KMS-11 (cell line): ENCODE results near the gene PCNX2.

ENCODE experiments used
- H2AFZ ChIP-seq: fragments of 200-600 bp; sonication (generic); 2 replicates; pipeline ENCODE4 v1.6.1; 2016; ENCODE audit warnings: antibody characterized with exemption, mixed run types, low read depth
- H3K27ac ChIP-seq: fragments of 200-600 bp; sonication (generic); 2 replicates; pipeline ENCODE4 v1.6.1; 2016; ENCODE audit warnings: mild to moderate bottlenecking, mixed run types
- H3K27me3 ChIP-seq: fragments of 200-600 bp; sonication (generic); 2 replicates; pipeline ENCODE4 v1.6.1; 2017; ENCODE audit warnings: mild to moderate bottlenecking, low read depth, mixed run types, moderate library complexity; ENCODE audit not compliant: insufficient read depth
- H3K36me3 ChIP-seq: fragments of 200-600 bp; sonication (generic); 2 replicates; pipeline ENCODE4 v1.6.1; 2017; ENCODE audit warnings: mild to moderate bottlenecking, mixed run types; ENCODE audit not compliant: insufficient read depth
- H3K4me1 ChIP-seq: fragments of 200-600 bp; sonication (generic); 2 replicates; pipeline ENCODE4 v1.6.1; 2016; ENCODE audit warnings: mild to moderate bottlenecking, low read depth, mixed run types; ENCODE audit not compliant: poor library complexity, severe bottlenecking
- H3K4me2 ChIP-seq: fragments of 200-600 bp; sonication (generic); 2 replicates; pipeline ENCODE4 v1.7.0; 2016; ENCODE audit warnings: mild to moderate bottlenecking, mixed run types
- H3K4me3 ChIP-seq: fragments of 200-600 bp; sonication (generic); IDR thresholded peaks from 2 replicates; pipeline ENCODE4 v1.6.1; 2017; ENCODE audit warnings: low read depth, low read length, mixed read lengths; ENCODE audit not compliant: insufficient read depth
- H3K79me2 ChIP-seq: fragments of 200-600 bp; sonication (generic); 2 replicates; pipeline ENCODE4 v1.6.1; 2016; ENCODE audit warnings: low read depth, mixed run types; ENCODE audit not compliant: insufficient read depth
- H3K9ac ChIP-seq: fragments of 200-600 bp; sonication (generic); 2 replicates; pipeline ENCODE4 v1.6.1; 2016; ENCODE audit warnings: mild to moderate bottlenecking, mixed run types
- H4K20me1 ChIP-seq: fragments of 200-600 bp; sonication (generic); 2 replicates; pipeline ENCODE4 v1.6.1; 2016; ENCODE audit warnings: mild to moderate bottlenecking, mixed run types; ENCODE audit not compliant: insufficient read depth
- TF ChIP-seq, protein P1 (sequence below): fragments of 200-600 bp; sonication (generic); conservative IDR thresholded peaks from 2 replicates; pipeline ENCODE4 v1.6.1; 2017; ENCODE audit warnings: low read depth, mild to moderate bottlenecking, antibody characterized with exemption, low read length, moderate library complexity, mixed read lengths

The PCNX2 gene

DNA sequence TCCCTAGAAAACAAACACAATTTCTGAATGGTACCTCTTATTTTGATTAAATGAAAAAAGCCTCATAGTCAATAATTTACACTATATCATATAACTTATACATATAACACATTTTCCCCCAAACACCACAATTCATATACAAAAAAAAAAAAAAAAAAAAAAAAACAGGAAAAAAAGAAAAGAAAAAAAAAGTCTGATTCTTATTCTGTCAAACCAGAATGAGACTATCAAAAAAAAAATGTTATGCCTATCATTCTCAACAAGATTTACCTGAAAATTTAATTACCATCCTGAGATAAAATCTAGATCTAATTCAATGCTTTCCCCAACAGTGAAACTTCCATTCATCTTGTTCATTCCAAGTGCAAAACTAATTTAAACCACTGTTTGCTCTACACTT lies 86.8 kb downstream of the PCNX2 start:
- Histone ChIP-seq H2AFZ (no peak overlapping the region), H3K4me2 (no peak overlapping the region), H3K4me3 (no peak overlapping the region), H3K36me3 (no peaks in the 10 kb centered on the region), H3K27me3 (no peaks in the 10 kb centered on the region), H4K20me1 (no peaks in the 10 kb centered on the region), H3K79me2 (no peaks in the 10 kb centered on the region), H3K27ac (no peak overlapping the region), H3K4me1 (no peaks in the 10 kb centered on the region), H3K9ac (no peak overlapping the region)
- TF ChIP-seq, protein P1, sequence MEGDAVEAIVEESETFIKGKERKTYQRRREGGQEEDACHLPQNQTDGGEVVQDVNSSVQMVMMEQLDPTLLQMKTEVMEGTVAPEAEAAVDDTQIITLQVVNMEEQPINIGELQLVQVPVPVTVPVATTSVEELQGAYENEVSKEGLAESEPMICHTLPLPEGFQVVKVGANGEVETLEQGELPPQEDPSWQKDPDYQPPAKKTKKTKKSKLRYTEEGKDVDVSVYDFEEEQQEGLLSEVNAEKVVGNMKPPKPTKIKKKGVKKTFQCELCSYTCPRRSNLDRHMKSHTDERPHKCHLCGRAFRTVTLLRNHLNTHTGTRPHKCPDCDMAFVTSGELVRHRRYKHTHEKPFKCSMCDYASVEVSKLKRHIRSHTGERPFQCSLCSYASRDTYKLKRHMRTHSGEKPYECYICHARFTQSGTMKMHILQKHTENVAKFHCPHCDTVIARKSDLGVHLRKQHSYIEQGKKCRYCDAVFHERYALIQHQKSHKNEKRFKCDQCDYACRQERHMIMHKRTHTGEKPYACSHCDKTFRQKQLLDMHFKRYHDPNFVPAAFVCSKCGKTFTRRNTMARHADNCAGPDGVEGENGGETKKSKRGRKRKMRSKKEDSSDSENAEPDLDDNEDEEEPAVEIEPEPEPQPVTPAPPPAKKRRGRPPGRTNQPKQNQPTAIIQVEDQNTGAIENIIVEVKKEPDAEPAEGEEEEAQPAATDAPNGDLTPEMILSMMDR, result no peak

DNA sequence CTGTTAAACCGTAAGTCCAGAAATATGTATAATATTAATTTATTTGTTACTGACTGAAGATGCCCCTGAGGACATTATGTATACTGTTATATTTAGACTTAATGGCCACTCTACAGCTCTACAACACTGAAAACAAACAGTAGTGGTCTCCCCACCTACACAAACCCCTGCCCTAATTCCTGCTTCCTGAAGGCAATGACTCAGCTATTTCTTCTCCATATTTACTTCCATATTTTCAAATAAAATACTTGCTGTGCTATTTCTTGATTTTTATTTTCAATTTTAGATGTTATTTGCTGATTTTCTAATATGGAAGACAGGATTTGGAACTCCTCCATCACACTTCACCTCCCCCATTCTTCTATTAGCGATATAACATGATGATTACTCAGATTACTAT lies 97.6 kb downstream of the PCNX2 start:
- no peak overlapping the region for H3K4me2 ChIP-seq
- TF ChIP-seq, protein P1, result no peak
- H3K36me3 ChIP-seq, result no peaks in the 10 kb centered on the region
- no peak overlapping the region for H3K9ac ChIP-seq
- no peaks in the 10 kb centered on the region for H3K27me3 ChIP-seq
- no peak overlapping the region for H3K27ac ChIP-seq
- no peaks in the 10 kb centered on the region for H3K4me1 ChIP-seq
- H3K4me3 ChIP-seq, result no peak overlapping the region
- H2AFZ ChIP-seq, result no peak overlapping the region
- H4K20me1 ChIP-seq, result no peaks in the 10 kb centered on the region
- H3K79me2 ChIP-seq, result no peaks in the 10 kb centered on the region

GRCh38 chr1:233193741-233194140 lies 101.8 kb downstream of the PCNX2 start:
- TF ChIP-seq, protein P1, result no peak
- Histone ChIP-seq H3K79me2 (no peaks in the 10 kb centered on the region), H3K36me3 (no peaks in the 10 kb centered on the region)

DNA sequence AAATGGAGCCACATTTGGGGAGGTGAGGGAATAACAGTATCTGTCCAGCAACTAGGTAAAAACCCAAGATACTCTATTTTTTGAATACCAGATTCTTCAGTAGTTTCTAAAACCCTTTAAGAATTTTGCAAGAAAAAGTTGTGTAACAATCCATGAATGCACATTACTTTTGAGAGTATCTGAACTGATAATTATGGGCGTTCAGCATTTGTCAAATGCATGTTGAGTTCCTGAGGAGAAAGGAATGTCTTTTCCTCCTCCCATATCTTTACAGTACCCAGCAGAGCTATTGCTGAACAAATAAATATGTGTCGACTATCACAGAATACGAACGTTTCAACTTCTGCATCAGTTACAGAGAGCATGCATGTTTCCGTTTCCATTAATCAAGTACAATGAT lies 104.5 kb downstream of the PCNX2 start:
- Histone ChIP-seq H2AFZ (no peak overlapping the region), H3K4me3 (no peak overlapping the region), H3K79me2 (no peaks in the 10 kb centered on the region), H3K9ac (no peak overlapping the region), H3K27ac (no peak overlapping the region), H4K20me1 (no peaks in the 10 kb centered on the region), H3K36me3 (no peaks in the 10 kb centered on the region), H3K4me1 (no peaks in the 10 kb centered on the region), H3K27me3 (no peaks in the 10 kb centered on the region), H3K4me2 (no peak overlapping the region)
- TF ChIP-seq, protein P1, result no peak

More at GRCh38 chr1:233193741-233194140, 101.8 kb downstream of the PCNX2 start:
- Histone ChIP-seq H3K9ac (no peak overlapping the region), H3K27ac (no peak overlapping the region), H4K20me1 (no peaks in the 10 kb centered on the region), H3K4me3 (no peak overlapping the region), H3K4me2 (no peak overlapping the region), H2AFZ (no peak overlapping the region), H3K27me3 (no peaks in the 10 kb centered on the region), H3K4me1 (no peaks in the 10 kb centered on the region)

- H3K27me3 ChIP-seq, result no peaks in the 10 kb centered on the region
- no peaks in the 10 kb centered on the region for H3K36me3 ChIP-seq
- H3K4me1 ChIP-seq, result no peaks in the 10 kb centered on the region
- no peak overlapping the region for H2AFZ ChIP-seq
- H3K79me2 ChIP-seq, result no peaks in the 10 kb centered on the region
- no peak overlapping the region for H3K4me2 ChIP-seq
- H3K9ac ChIP-seq, result no peak overlapping the region
- no peaks in the 10 kb centered on the region for H4K20me1 ChIP-seq
- TF ChIP-seq, protein P1, result no peak
- no peak overlapping the region for H3K4me3 ChIP-seq
- no peak overlapping the region for H3K27ac ChIP-seq
These were observed 106.0 kb downstream of the PCNX2 start for GRCh38 chr1:233189526-233189925.
